ENCODE data around the gene TPO. TPM values are rescaled to one million over a fixed set of nuclear protein-coding genes. Genes with fewer than 3 reads are reported as not detected.
A peak's percentile ranks its signal among the peaks of the same experiment; 100 is the strongest.
"Not testable (repeated sequence)": the region's sequence is repeated elsewhere in the genome, so short reads cannot be mapped to it uniquely, and the experiment has no call there.

The TPO gene
- total RNA-seq, 2 experiments from 2014 or later, result 0.18 TPM; not detected in 1

DNA sequence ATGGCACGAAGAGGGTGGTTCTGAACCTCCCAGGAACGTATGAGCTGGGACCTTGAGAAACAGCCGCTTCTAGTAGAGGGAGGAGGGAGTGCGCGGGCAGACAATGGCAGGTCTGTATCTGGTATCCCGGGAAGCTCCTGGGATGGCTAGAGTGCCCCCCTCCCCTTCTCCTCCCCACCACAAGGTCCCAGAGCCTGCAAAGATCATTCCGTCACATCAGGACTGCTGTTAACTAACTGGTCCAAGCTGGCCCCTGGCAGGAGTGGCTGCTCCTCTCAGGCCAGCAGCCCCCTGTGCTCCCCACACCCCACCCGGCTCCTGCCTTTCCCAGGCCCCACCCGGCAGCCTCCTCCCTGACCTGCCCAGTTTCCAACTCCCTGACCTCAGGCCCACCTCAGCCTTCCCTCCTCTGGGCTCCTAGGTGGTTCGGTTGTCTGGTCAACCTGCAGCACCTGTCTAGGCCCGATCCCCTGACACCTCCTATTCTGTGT is 75.0 kb downstream of the TPO start:
- CTCF ChIA-PET, result no interaction called here
- no peaks in the 10 kb centered on the region for H3K9me3 Mint-ChIP-seq (ENCODE audit: low read depth)
- no peaks in the 10 kb centered on the region for H3K4me1 Mint-ChIP-seq
- no peak overlapping the region for H3K4me3 Mint-ChIP-seq
- ATAC-seq, result no peak
- no peaks in the 10 kb centered on the region for H3K27me3 Mint-ChIP-seq
- no peaks in the 10 kb centered on the region for H3K36me3 Mint-ChIP-seq
- no peak for DNase-seq
- H3K27ac Mint-ChIP-seq, result no peak overlapping the region

DNA sequence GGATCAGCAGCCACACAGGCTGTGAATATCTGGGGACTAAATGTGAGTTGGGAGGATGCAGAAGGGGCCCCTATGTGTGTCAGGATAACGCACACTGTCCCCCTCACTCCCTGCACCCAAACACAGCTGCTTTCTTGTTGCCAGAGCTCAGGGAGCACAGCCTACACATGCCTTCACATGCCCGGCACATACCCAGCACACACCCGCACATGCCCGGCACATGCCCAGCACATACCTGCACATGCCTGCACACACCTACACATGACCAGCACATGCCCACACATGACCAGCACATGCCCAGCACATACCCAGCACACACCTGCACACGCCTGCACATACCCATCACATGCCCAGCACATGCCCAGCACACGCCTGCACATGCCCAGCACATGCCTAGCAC is 75.6 kb downstream of the TPO start:
- CTCF ChIA-PET, result no interaction called here
- no peak for DNase-seq
- H3K4me3 Mint-ChIP-seq, result no peak overlapping the region
- H3K4me1 Mint-ChIP-seq, result no peaks in the 10 kb centered on the region
- H3K27me3 Mint-ChIP-seq, result no peaks in the 10 kb centered on the region
- H3K36me3 Mint-ChIP-seq, result no peaks in the 10 kb centered on the region
- H3K9me3 Mint-ChIP-seq (ENCODE audit: low read depth), result no peaks in the 10 kb centered on the region
- no peak for ATAC-seq
- peak overlapping the region; percentile 71 for H3K27ac Mint-ChIP-seq

DNA sequence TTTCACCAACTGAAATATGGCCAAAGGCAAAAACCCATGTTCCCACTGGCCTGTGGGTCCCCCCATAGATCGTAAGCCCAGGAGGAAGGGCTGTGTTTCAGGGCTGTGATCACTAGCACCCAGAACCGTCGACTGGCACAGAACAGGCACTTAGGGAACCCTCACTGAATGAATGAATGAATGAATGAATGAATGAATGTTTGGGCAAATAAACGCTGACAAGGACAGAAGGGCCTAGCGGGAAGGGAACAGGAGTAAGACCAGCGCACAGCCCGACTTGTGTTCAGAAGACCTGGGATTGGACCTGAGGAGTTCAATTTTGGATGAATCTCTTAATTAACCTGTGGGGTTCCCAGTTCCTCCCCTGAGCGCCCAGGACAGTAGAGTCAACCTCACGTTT is 76.2 kb downstream of the TPO start:
- Mint-ChIP-seq H3K27ac (peak overlapping the region; percentile 71), H3K4me1 (no peaks in the 10 kb centered on the region), H3K27me3 (no peaks in the 10 kb centered on the region), H3K36me3 (no peaks in the 10 kb centered on the region), H3K4me3 (no peak overlapping the region), H3K9me3 (ENCODE audit: low read depth) (no peaks in the 10 kb centered on the region)
- no peak for DNase-seq
- CTCF ChIA-PET, result no interaction called here
- ATAC-seq, result no peak

DNA sequence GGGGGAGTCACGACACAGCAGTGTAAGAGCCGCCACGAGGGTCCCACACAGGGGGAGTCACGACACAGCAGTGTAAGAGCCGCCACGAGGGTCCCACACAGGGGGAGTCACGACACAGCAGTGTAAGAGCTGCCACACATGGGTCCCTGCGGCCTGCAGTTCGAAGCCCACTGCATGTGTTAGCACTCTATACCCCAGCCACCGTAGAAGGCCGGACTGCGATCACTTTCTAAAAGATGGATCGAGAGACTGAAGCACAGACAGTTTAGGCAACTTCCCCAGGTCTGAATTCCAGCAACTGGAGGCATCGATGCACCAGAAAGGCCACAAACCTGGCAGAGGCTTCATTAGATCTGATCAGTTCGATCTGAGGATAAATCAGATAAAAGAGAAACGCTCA is 77.1 kb downstream of the TPO start:
- H3K9me3 Mint-ChIP-seq (ENCODE audit: low read depth); H3K27me3 Mint-ChIP-seq; ATAC-seq; H3K4me3 Mint-ChIP-seq; CTCF ChIA-PET; DNase-seq; H3K4me1 Mint-ChIP-seq; H3K36me3 Mint-ChIP-seq; H3K27ac Mint-ChIP-seq: not testable (repeated sequence)

DNA sequence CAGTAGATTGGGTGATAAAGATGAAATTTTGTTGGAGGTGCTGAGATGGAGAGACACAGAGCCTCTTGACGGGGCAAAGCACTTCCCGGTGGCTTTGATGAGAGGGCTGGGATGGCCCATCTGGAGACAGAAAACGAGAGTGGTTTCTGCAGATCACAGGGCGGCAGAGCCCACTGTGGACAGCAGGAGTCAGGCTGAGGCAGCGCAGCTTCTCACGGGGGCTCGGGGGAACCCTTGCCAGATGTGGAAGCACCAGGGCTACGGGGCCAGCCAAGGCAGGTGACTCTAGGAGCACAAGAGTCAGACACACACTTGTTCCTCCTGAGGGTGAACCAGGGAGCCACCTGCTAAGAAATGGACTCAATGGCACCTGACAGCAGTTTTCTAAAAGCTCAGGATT is 78.5 kb downstream of the TPO start:
- no peak for ATAC-seq

DNA sequence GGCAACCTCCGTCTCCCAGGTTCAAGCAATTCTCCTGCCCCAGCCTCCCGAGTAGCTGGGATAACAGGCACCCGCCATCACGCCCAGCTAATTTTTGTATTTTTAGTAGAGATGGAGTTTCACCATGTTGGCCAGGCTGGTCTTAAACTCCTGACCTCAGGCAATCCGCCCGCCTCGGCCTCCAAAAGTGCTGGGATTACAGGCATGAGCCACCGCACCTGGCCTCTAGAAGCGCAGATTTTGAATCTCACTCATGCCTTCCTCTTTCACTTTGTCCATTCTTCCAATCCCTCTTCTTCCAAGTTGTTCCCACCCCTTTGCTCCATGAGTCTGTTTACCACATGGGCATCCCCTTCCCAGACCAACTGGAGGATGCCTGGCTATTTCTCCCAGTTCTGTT is 79.0 kb downstream of the TPO start:
- H3K36me3 Mint-ChIP-seq; H3K27ac Mint-ChIP-seq; H3K9me3 Mint-ChIP-seq (ENCODE audit: low read depth); H3K4me3 Mint-ChIP-seq; DNase-seq; CTCF ChIA-PET; H3K4me1 Mint-ChIP-seq; H3K27me3 Mint-ChIP-seq; ATAC-seq: not testable (repeated sequence)

More for the DNA sequence above, 78.5 kb downstream of the TPO start:
- H3K27ac Mint-ChIP-seq, result no peak overlapping the region
- no peak overlapping the region for H3K4me3 Mint-ChIP-seq
- no peaks in the 10 kb centered on the region for H3K4me1 Mint-ChIP-seq
- H3K9me3 Mint-ChIP-seq (ENCODE audit: low read depth), result no peaks in the 10 kb centered on the region
- CTCF ChIA-PET, result no interaction called here
- no peaks in the 10 kb centered on the region for H3K36me3 Mint-ChIP-seq
- DNase-seq, result no peak
- no peaks in the 10 kb centered on the region for H3K27me3 Mint-ChIP-seq

DNA sequence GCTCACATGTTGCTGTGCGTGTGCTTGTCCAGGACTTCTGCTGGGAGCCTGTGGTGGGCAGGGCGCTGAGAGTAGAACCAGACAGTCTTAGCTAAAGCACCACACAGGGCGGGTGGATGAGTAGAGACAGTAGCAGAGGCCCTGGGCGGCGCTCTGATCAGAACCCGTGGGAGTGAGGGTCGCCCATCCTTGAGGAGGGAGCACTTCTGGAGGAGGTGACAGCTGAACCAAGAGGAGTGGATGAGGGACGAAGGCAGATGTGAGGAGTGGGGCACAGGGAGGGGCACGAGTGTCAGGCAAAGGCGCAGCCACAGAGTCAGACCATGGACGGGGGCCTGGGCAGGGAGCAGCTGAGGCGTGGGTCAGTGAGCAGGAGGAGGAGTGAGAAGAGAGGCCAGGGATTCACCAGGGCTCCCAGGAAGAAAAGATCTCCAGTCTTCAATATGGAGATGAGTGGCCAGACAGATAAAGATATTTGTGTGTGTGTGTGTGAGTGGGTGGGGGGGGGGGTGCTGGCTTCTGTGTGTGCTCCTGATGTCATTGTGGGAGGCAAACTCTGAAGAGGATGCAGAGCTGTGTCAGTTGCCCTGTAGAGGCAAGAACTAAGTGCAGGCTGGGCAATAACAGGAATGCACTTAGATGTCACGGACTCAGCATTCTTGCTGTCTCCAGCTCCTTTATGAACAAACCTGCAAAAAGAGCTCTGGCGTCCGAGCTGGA is 79.6 kb downstream of the TPO start:
- CTCF ChIA-PET, result no interaction called here
- no peaks in the 10 kb centered on the region for H3K9me3 Mint-ChIP-seq (ENCODE audit: low read depth)
- no peaks in the 10 kb centered on the region for H3K4me1 Mint-ChIP-seq
- H3K36me3 Mint-ChIP-seq, result no peaks in the 10 kb centered on the region
- no peak for ATAC-seq
- H3K27me3 Mint-ChIP-seq, result no peaks in the 10 kb centered on the region
- DNase-seq, result no peak
- H3K27ac Mint-ChIP-seq, result no peak overlapping the region
- no peak overlapping the region for H3K4me3 Mint-ChIP-seq

DNA sequence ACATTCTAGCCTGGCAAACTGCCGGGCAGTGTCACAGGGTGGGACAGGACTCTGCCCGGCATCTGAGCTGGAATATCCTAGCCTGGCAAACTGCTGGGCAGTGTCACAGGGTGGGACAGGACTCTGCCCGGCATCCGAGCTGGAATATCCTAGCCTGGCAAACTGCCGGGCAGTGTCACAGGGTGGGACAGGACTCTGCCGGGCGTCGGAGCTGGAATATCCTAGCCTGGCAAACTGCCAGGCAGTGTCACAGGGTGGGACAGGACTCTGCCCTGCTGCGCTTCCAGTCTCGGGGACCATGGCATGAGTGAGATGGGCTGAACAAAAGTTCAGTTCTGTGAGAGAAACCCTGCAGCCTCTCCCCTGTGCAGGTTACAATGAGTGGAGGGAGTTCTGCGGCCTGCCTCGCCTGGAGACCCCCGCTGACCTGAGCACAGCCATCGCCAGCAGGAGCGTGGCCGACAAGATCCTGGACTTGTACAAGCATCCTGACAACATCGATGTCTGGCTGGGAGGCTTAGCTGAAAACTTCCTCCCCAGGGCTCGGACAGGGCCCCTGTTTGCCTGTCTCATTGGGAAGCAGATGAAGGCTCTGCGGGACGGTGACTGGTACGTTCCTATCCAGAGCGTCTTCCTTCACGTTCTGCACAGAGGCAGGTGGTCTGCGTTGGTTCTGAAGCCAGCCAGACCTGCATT is 80.3 kb downstream of the TPO start:
- no peaks in the 10 kb centered on the region for H3K36me3 Mint-ChIP-seq
- H3K4me3 Mint-ChIP-seq, result no peak overlapping the region
- DNase-seq (no peak), ATAC-seq (no peak)
- no peaks in the 10 kb centered on the region for H3K9me3 Mint-ChIP-seq (ENCODE audit: low read depth)
- no peaks in the 10 kb centered on the region for H3K27me3 Mint-ChIP-seq
- H3K4me1 Mint-ChIP-seq, result no peaks in the 10 kb centered on the region
- no peak overlapping the region for H3K27ac Mint-ChIP-seq
- CTCF ChIA-PET, result no interaction called here

DNA sequence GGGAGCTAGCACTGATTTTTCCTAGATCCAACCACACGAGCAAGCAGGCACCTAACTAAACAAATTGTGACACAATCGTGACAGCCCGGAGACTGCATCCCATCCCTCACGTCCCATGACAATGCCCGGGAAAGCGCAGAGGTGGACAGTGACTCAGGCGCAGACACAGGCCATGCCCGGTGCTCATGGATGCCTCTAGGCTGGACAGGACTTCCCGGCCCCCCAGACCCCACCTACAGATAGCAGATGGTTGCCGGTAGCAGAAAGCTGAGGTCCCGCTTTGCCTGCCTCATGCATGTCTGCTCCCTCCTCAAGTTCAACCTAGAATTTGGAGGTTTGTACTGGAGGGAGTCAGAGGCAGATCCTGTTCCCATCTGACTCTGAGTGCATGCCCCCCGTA is 81.0 kb downstream of the TPO start:
- H3K4me1 Mint-ChIP-seq, result no peaks in the 10 kb centered on the region
- CTCF ChIA-PET, result no interaction called here
- no peak for DNase-seq

DNA sequence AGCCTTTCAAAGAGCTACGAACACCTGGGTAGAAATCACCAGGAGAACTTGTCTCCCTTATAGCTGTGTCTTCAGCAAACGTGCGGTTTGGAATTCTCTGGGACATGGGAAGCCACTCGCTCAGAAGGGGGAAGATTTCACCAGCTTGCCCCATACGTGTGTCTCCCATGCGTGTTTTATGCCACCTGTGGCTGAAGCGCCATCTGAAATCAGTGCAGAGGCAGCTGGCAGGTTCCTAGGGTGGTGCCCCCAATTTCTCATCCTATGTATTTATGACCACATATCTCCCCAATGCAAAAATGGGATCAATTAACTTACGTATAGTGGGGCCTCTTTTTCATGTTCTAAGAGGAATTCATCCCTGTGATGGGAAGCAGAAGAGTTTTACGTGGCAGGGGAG is 81.6 kb downstream of the TPO start:
- no peaks in the 10 kb centered on the region for H3K27me3 Mint-ChIP-seq

More for the DNA sequence above, 81.0 kb downstream of the TPO start:
- Mint-ChIP-seq H3K27ac (no peak overlapping the region), H3K9me3 (ENCODE audit: low read depth) (no peaks in the 10 kb centered on the region), H3K36me3 (no peaks in the 10 kb centered on the region), H3K27me3 (no peaks in the 10 kb centered on the region), H3K4me3 (no peak overlapping the region)
- ATAC-seq, result no peak

DNA sequence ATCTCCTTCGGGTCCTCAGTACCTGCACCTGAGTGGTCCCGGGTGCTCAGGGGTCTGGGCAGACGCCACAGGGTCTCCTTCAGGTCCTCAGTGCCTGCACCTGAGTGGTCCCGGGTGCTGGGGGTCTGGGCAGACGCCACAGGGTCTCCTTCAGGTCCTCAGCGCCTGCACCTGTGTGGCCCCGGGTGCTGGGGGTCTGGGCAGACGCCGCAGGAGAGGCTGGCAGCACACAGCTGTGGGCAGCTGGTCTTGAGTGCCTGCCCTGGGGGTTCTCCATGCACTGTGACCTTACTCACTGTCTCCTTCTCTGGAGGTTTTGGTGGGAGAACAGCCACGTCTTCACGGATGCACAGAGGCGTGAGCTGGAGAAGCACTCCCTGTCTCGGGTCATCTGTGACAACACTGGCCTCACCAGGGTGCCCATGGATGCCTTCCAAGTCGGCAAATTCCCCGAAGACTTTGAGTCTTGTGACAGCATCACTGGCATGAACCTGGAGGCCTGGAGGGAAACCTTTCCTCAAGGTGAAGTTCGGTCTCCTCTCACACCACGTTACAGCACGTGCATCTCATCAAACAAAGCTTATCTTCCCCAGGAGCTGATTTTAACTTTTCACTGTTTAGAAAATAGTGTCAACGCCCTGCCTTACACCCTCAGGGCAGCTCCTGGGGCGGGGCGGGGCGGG is 82.6 kb downstream of the TPO start:
- DNase-seq, result no peak
- Mint-ChIP-seq H3K4me1 (no peaks in the 10 kb centered on the region), H3K9me3 (ENCODE audit: low read depth) (no peaks in the 10 kb centered on the region), H3K4me3 (no peak overlapping the region), H3K36me3 (no peaks in the 10 kb centered on the region), H3K27me3 (no peaks in the 10 kb centered on the region), H3K27ac (no peak overlapping the region)
- CTCF ChIA-PET, result no interaction called here
- ATAC-seq, result no peak

More for the DNA sequence above, 81.6 kb downstream of the TPO start:
- CTCF ChIA-PET, result no interaction called here
- Mint-ChIP-seq H3K4me1 (no peaks in the 10 kb centered on the region), H3K36me3 (no peaks in the 10 kb centered on the region), H3K27ac (no peak overlapping the region), H3K9me3 (ENCODE audit: low read depth) (no peaks in the 10 kb centered on the region), H3K4me3 (no peak overlapping the region)
- no peak for ATAC-seq
- no peak for DNase-seq

DNA sequence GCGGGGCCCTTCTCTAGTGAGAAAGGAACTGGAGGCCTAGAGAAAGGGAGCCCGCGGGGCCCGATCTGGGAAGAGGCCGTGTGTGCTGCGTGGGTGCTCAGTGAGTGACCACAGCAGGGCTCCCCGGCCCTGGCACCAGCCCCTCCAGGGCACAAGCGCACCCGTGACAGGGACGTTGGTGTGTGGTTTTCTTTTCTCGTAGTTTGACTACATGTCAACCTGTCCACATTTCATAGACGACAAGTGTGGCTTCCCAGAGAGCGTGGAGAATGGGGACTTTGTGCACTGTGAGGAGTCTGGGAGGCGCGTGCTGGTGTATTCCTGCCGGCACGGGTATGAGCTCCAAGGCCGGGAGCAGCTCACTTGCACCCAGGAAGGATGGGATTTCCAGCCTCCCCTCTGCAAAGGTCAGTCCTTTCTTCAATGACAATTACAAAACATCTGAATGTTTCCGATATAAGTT is 83.1 kb downstream of the TPO start:
- no peak for DNase-seq
- H3K9me3 Mint-ChIP-seq (ENCODE audit: low read depth), result no peaks in the 10 kb centered on the region

DNA sequence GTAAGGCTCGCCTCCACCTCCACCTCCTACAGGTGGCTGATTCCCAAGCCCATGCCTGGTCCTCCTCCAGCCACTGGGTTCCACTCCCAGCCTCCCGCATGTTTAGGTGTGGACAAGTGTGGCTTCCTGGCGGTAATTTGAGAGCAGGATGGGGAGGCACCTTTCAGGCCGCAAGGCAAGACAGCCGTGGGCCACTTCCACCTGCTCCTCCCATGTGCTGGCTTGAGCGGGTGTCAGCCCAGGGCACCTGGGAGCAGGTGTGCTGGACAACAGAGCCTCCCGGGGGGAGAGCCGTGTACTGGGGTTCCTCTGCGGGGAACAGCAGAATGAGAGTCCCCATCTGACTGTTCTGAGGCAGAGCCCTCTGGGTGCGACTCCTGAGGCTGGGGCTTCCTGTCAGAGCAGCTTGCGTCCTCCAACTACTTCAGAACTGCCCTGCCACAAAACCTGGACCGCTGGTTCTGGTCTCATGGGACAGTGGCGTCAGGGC is 83.9 kb downstream of the TPO start:
- no peaks in the 10 kb centered on the region for H3K27me3 Mint-ChIP-seq
- ATAC-seq (no peak), DNase-seq (no peak)
- CTCF ChIA-PET, result no interaction called here
- H3K36me3 Mint-ChIP-seq, result no peaks in the 10 kb centered on the region
- no peaks in the 10 kb centered on the region for H3K4me1 Mint-ChIP-seq
- no peak overlapping the region for H3K4me3 Mint-ChIP-seq
- H3K9me3 Mint-ChIP-seq (ENCODE audit: low read depth), result no peaks in the 10 kb centered on the region
- H3K27ac Mint-ChIP-seq, result no peak overlapping the region

More for the DNA sequence above, 83.1 kb downstream of the TPO start:
- H3K4me1 Mint-ChIP-seq, result no peaks in the 10 kb centered on the region
- H3K4me3 Mint-ChIP-seq, result no peak overlapping the region
- no peak overlapping the region for H3K27ac Mint-ChIP-seq
- no peaks in the 10 kb centered on the region for H3K27me3 Mint-ChIP-seq
- no peaks in the 10 kb centered on the region for H3K36me3 Mint-ChIP-seq
- ATAC-seq, result no peak
- CTCF ChIA-PET, result no interaction called here

DNA sequence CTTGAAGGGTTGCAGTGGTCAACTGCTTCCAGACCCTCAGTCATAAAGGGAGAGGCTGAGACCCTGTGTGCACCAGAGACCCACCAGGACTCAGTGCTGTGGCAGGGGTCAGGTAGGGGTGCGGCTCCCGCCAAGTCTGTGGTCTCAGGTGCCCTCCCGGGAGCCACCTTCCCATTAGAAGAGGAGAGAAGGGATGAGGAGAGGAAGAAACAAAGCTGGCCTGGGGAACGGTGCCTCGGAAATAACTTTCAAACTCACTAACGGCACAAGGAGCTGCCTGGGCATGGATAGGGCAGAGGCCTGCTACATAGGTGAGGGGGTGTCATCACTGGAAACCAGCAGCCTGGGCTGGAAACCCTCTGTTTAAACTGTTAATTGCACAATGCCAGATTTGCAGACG is 84.9 kb downstream of the TPO start:
- Mint-ChIP-seq H3K36me3 (no peaks in the 10 kb centered on the region), H3K4me3 (no peak overlapping the region), H3K9me3 (ENCODE audit: low read depth) (no peaks in the 10 kb centered on the region), H3K27me3 (no peaks in the 10 kb centered on the region), H3K4me1 (no peaks in the 10 kb centered on the region), H3K27ac (no peak overlapping the region)
- CTCF ChIA-PET, result no interaction called here
- ATAC-seq (no peak), DNase-seq (no peak)
